ENCODE measurements around the gene SLC6A3.
"Not testable (repeated sequence)": the region's sequence is repeated elsewhere in the genome, so short reads cannot be mapped to it uniquely, and the experiment has no call there.

Gene SLC6A3

DNA sequence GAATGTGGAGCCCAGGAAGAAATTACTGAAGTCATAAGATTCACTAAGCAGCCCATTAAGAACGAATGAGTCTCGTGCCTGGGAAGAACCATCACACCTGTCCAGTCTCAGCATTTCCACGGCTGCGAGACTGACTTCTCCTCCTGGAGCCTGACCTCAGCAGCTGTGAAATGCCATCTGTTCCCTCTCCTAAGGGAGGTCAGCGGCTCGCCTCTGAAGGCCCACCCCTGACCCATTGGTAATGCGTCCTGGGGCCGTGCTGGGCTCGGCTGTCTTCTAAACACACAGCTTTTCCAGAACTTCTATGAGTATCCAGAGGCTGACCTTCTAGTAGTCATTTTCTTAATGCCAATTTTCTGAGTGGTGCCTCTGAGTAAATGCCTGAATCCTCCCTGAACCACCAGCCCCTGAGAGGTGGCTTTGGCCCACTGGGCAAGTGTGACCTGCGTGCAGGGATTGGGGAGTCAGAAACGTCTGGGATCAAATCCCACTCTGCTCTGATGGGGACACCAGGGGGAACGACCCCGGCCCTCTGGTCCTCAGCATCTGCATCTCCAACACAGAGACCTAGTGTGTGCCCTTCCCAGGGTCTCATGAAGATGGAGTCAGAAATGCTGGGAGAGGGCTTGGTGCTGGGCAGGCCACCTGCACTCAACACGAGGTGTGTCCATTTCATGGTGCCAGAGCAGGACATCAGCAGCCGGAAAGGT is 5.7 kb downstream of the SLC6A3 start:
- DNase-seq = no peak

DNA sequence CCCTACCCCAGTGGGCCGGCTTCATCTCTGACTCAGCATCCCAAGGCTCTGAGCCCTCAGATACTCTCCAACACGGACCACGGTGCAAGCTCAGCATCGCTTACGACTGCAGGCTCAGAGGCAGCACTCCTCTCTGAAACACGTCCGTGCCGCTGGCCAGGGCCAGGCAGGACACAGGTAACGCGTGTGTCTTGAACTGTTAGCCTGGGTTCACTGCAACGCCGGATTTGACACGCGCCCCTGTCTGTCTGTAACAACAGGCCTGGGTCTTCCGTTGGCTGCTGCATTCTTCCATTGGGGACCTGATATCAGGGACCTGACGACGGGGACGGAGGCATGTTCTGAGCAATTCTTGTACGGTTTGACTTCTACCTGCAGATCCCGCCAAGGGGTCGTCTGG is 6.4 kb downstream of the SLC6A3 start:
- DNase-seq = no peak

DNA sequence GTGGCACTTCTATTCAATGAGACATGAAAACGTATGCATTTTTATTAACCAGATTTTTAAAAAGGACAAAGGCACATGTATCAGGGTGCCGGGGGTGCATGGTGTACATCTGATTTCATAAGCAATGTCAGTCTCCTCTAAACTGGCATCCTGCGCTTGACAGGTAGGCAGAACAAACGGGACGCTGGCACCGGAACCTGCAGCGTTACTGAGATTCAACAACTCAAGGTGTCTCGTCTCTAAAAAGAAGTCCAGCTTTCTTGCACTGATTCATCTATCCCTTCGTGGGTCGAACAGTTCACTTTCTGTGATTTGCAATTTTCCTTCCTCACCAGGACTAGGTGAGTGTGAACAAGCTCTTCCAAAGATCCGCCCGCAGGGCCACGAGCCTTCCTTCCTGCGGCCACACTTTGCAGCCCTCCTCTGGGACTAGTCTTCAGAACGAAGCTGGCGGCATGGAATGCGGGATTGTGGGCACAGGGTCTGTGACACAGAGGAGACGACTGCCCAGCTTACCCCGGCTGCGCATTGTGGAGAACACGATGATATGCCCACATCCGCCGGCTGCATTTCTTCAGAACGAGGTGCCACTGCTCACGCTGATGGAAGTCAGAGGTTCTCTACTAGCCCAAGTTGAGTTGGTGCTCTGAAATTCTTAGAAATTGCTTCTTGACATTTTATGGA is 7.2 kb downstream of the SLC6A3 start:
- no peak for DNase-seq

DNA sequence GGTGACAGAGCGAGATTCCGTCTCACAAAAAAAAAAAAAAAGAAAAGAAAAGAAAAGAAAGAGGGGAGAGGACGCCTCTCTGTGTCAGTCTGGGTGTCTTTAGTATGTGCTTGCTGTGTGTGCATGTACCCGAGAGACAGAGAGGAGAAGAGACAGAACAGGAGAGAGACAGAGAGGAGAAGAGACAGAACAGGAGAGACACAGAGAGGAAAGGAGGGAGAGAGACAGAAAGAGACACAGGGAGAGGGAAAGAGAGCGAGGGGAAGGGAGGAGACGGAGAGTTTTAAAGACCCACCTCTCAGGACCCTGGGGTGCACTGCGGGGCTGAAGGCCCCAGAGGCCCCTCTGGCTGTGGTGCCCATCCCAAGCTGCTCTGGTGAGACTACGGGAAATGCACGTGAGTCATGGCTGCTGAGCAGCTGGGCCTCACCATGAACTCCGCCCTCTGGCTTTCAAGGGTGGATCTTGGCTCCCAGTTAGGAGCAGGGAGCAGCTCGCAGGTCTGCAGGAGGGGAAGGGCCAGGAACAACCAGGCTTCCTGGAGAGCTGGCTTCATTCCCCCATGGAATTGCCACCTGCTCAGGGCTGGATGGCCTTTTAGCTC is 7.9 kb downstream of the SLC6A3 start:
- DNase-seq = no peak

DNA sequence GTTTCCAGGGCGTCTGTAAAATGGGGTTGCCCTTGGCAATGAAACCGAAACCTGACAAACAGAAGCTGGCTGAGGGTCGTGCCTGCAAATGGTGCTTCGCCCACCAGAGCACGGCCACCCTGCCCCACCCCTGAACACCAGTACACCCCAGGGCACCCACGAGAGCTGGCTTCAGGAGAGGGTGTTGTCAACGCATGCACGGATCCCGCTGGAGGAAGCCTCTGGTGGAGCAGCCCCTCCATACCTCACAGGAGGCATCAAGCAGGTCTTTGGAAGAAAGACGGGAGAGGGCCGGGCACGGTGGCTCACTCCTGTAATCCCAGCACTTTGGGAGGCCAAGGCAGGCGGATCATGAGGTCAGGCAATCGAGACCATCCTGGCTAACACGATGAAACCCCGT is 8.6 kb downstream of the SLC6A3 start:
- DNase-seq = no peak

DNA sequence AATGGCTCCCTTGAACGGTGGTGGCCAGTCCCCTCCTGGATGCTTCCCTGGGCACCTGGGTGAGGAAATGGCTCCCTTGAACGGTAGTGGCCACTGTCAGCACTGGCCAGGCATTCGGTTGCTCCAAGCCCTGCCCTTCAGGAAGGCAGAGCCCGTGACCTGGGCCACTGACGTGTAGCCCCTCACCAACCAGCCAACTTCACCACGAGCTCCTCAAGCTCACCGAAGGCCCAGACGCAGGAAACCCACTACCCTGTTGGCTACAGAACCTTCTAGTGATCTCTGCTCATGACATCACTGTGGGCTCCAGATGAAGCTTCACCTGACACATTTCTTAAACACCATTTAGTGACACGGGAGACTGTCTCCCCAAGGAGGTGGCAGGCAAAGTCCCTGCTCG is 9.2 kb downstream of the SLC6A3 start:
- no peak for DNase-seq

DNA sequence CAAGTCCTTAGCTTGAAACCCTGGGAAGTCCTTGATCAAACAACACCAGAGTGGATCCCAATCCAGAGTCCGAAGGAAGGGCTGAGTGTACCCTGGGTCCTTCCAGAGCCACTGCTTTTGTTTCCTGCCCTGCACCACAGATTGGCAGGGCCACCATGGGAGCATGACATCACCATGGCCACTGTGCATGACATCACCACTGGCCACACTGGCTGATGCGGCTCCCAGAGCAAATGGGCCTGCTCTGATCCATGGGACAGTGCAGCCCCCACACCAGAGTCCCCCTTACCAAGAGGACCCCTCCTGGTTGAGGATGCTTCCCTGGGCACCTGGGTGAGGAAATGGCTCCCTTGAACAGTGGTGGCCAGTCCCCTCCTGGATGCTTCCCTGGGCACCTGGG is 9.9 kb downstream of the SLC6A3 start:
- no peak for DNase-seq

DNA sequence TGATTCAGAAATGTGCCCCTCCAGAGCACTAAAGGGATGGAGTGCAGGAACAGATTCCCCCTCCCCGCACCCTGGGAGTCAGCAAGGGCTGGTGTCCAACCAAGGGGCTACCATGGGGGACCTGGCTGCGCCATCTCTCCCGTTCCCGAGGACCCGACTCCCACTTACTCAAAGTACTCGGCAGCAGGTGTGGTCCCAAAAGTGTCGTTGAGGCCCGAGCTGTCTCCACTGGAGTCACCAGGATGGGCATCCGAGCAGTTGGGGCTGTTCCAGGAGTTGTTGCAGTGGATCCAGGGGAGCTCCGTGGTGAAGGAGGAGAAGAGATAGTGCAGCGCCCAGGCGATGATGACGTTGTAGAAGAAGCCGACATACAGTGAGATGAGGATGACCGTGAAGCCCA is 12.9 kb downstream of the SLC6A3 start:
- no peak for DNase-seq

DNA sequence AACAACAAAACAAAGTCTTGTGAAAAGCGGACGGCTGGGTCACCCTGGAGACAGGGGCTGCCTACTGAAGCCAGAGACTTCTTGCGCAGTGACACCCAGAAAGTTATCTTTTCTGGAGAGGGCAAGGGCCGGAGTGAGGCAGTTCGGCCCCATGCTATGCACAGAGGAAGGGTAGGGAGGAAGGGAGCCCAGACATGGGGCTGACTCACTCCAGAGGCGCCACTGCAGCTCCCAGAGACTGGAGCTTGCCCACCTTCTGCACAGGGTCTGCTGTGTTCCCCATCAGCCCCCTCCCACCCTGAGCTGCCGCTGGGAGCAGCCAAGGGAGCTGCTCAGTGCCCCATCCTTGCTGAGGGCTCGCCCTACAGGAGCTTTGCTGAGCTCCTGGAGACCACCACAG is 13.3 kb downstream of the SLC6A3 start:
- no peak for DNase-seq

DNA sequence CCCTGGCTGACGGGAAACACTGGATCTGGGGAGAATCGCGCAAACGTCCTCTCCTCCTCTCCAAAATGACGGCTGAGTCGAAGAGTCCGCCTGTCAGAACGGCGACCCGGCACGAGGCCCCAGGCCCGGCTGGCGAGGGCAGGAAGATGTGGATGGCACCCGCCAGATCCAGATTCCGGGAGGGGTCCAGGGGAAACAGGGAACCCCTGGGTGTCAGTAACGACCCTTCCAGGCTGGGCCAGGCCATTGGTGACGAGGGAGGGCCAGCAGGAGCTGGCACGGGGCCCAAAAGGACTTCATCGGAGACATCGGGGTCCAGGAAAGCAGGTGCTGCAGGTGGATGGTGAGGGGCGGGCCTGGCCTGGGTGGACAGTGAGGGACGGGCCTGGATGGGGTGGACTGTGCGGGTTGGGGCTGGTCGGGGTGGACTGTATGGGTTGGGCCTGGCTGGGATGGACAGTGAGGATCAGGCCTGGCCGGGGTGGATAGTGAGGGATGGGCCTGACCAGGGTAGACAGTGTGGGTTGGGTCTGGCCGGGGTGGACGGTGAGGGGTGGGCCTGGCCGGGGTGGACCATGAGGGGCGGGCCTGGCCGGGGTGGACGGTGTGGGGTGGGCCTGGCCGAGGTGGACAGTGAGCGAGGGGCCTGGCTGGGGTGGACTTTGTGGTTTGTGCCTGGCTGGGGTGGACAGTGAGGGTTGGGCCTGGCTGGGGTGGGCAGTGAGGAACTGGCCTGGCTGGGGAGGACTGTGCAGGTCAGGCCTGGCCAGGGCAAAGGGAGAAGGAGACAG is 14.0 kb downstream of the SLC6A3 start:
- DNase-seq = no peak

DNA sequence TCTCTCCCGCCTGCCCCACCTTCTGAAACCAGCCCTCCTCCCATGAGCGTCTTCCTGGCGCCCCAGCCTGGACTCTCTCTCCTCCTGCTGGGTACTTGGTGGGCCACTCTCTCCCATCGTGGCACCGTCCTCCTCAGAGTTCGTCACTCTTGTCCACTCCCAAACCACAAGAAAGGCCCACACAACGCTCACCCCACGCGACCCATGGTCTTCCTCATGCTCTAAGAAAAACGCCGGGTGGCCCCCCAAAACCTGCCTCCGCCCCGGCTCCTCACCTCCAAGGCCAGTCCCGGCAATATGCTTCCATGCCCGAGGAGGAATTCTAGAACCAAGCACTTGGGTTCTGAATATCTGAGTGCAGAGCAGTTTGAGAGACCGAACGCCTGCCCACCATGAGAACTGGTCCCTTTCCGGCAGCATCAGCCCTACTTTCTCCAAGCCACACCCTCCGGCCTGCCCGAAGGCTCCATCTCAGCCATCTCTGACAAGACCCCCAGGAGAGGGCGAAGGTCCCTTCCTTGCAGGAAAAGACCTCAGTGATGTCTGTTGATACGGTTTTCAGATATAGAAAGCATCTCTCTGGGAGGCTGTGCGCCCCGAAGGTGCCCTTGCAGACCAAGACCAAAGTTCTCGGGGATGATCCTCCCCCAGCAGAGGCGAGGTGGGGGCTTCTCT is 15.0 kb downstream of the SLC6A3 start:
- no peak for DNase-seq

DNA sequence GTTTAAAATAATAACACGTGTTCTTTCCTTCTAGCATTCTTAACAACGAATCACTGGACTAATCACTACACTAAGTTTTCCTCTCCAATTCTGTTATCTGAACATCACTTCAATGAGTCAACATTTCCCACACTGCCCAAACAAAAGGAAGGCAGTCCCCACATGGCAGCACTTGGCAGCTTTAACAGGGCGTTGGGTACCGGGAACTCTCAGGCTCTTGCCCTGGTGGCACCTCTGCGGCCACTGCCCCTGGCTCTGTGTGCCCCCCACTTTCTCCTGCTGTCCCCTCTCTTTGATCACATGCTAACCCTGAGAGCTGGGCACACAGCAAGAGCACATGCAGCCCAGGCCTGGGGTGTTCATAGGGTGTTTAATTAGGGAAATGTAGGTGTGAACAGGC is 15.7 kb downstream of the SLC6A3 start:
- no peak for DNase-seq

DNA sequence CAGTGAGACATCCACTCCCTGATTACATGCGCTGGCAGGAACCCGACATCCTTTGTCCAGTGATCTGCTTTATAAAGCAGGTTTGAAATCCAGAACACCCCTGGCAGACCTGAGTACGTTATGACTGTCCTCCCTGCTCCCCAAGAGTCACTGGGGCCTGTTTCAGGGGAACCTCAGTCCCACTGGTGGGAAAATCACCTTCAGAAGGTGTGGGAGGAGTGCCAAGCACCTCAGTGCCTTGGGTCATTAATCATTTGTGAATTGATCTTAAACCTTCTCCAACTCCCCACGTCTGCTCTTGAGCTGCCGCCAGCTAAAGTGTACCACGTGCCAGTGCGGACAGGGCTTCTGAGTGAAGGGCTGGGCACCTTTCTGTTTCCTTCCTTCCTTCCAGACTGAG is 16.2 kb downstream of the SLC6A3 start:
- DNase-seq = no peak

DNA sequence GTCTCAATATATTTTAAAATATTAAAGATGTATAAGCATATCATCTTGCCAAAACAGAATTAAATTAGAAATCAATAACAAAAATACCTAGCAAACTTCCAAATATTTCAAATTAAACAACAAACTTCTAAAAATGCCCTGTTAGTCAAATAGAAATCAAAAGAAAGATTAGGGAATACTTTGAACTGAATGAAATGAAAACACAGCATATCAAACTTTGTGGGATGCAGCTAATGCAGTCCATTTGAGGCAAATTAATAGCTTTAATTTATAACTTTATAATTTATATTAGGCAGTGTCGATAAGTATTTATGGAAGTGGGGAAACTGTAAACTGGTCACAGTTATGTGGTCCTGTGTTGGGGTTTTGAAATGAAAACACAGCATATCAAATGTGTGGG is 17.1 kb downstream of the SLC6A3 start:
- no peak for DNase-seq

DNA sequence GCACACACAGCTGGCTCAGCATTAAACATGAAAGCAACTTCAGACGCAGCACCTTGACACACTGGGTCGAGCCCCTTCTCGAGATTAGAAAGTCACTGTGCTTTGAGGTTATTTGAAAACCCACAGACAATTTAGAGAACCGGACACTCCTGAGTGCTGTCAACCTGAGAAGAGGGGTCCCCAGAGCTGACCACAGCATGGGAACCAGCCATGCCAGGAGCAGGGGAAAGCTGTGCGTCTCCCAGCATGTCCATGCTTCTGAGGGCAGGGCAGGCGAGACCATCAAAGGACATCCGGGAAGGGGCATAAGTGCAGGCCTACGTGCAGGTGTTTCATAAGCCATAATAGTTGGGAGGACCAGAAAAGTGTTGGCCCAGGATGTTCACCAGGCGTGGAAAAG is 20.5 kb downstream of the SLC6A3 start:
- no peak for DNase-seq

DNA sequence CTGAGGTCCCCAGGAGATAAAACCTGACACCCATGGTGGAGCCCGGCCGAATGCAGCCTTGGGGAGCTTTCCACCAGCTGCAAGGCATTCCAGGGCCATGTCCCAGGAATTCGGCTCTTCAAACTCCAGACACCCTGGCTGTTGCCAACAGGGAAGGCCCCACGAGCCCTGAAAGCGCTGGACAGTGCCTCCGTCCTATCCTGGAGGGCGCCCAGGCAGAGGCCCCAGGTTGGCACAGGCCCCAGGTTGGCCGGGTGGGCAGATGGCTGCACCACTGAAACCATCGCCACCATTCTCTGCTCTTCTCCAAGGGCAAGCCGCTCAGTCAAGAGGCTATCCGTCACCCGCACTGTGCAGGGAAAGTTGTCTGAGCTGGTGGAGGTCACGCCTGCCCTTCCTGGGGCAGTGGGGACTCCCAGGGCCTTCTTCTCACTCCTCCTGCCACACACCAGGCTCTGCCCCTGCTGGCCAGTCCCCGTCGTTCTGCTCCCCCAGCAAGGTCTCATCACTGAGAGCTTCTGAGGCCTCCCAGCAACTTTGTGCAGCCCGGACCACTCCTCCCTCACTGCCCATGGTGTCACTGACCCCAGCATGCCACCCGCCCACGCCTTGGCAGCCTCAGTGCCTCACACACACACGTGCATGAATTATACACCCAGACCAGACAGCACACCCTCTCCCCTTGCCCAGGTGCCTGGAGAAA is 21.2 kb downstream of the SLC6A3 start:
- DNase-seq = no peak

DNA sequence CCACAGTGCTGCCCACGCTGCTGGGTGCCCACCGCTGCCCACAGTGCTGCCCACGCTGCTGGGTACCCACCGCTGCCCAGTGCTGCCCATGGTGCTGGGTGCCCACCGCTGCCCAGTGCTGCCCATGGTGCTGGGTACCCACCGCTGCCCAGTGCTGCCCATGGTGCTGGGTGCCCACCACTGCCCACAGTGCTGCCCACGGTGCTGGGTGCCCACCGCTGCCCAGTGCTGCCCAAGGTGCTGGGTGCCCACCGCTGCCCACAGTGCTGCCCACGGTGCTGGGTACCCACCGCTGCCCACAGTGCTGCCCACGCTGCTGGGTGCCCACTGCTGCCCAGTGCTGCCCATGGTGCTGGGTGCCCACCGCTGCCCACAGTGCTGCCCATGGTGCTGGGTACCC is 22.7 kb downstream of the SLC6A3 start:
- DNase-seq = not testable (repeated sequence)

DNA sequence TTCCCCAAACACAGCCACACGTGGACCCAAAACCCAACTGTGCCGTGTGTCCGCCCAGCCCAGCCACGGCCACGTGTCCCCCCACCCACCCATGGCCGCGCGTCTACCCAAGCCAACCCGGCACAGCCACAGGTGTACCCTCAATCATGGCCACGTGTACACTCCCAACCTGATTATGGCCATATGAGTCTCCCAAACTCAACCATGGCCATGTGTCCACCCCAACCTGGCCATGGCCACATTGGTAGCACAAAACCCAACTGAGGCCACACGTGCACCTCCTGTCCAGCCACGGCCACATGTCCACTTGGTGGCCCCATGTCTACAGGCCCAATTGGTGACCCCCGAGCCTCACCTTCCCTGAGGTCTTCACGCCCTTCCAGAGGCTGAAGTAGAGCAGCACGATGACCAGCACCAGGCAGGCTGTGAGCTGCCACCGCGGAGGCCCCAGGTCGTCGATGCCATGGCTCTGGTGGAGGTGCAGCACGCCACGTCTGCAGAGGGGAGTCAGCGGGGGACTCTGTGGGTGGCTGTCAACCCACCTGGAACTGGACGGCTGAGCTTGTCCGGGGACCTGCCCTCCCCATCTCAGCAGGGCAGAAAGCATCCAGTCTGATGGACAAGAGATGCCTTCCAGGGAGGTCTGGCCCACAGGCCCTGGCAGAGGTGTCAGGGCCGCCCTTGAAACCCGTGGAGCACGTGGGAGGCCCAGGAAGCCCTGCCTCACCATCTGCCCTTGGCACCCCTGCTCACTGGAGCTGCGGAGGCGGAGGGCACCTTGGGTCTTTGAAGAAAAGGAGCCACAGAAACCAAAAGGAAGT is 23.5 kb downstream of the SLC6A3 start:
- no peak for DNase-seq

DNA sequence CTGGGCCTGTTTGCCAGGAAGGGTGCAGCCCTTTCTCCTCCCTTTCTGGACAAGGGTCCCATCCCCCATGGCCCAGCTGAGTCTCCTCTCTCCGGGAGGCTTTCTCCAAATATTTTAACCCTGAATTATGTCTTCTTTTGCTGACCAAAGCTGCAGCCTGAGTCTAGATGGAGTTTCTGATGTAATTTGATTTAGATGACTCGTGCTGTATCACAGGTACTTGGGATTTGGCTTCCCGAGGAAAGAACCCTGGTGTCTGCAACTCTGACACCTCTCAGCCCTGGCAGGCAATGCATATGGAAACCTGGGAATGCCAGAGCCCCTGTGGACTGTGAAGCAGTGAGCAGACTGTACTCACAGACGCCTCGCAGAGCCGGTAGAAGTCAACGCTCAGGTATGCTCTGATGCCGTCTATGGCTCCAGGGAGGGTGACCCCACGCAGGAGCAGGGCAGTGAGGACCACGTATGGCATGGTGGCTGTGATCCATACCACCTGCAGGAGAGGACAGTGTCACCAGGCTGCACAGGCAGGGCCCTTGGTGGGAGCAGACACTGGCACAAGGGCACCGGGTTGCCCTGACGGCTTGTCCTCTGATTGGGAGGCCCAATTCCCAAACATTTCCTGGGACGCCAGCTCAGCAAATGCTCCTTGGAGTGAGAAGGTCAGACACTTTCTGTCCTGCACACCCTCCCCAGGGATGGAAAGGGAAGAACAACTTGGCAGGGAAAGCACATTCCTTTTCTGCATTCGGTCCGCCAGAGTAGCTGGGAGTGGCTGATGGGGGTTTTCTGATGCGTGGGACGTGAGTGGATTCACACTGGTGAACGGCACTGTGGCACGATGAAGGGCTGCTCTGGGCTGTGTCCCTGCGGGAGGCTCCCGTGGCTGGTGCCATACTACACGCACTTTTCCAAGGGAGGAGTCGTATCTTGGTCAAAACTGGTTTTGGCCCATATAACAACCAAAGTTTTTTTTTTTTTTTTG is 24.7 kb downstream of the SLC6A3 start:
- DNase-seq = no peak
